Muscle layer of colon (tissue), 2 donors: ENCODE measurements around the gene ZSWIM1.
A peak's percentile ranks its signal among the peaks of the same experiment; 100 is the strongest.
"Not testable (repeated sequence)": the region's sequence is repeated elsewhere in the genome, so short reads cannot be mapped to it uniquely, and the experiment has no call there.

ENCODE experiments used
- H3K27ac ChIP-seq: one replicate; pipeline ENCODE4 v1.7.0; 2013; ENCODE audit warnings: low read depth, mild to moderate bottlenecking, low read length, moderate library complexity
- H3K27me3 ChIP-seq, 2 donors: one replicate each; pipeline ENCODE4 v1.7.0; 2013; ENCODE audit warnings: low read length in 2 of 2, mild to moderate bottlenecking in 2 of 2; ENCODE audit not compliant: insufficient read depth in 2 of 2, control insufficient read depth in 1 of 2
- H3K36me3 ChIP-seq: one replicate; pipeline ENCODE4 v1.7.0; 2013; ENCODE audit warnings: mild to moderate bottlenecking, low read length; ENCODE audit not compliant: insufficient read depth
- H3K4me1 ChIP-seq: one replicate; pipeline ENCODE4 v1.7.0; 2013; ENCODE audit warnings: mild to moderate bottlenecking, low read length; ENCODE audit not compliant: insufficient read depth
- H3K4me3 ChIP-seq, 2 donors: one replicate each; pipeline ENCODE4 v1.7.0; 2013; ENCODE audit warnings: low read length in 2 of 2, low read depth in 1 of 2, mild to moderate bottlenecking in 1 of 2, moderate library complexity in 1 of 2
- H3K9ac ChIP-seq: one replicate; pipeline ENCODE4 v1.7.0; 2013; ENCODE audit warnings: low read length
- H3K9me3 ChIP-seq: one replicate; pipeline ENCODE4 v1.7.0; 2013; ENCODE audit warnings: mild to moderate bottlenecking, low read length
- donor health status: abdominal sarcoma.
- donor health status: Adenocarcinoma of cecum.

Gene ZSWIM1

GRCh38 chr20:45874104-45874481, 6.9 kb upstream of the ZSWIM1 start:
- not testable (repeated sequence) for H3K9ac ChIP-seq, H3K4me1 ChIP-seq, H3K9me3 ChIP-seq, H3K27ac ChIP-seq, H3K4me3 ChIP-seq, H3K27me3 ChIP-seq
- peaks cover 20% of the 10 kb centered on the region for H3K36me3 ChIP-seq

- Histone ChIP-seq H3K36me3 (peaks cover 20% of the 10 kb centered on the region), H3K27ac (no peak overlapping the region)
Measured at GRCh38 chr20:45874576-45874975, 6.5 kb upstream of the ZSWIM1 start.

GRCh38 chr20:45878076-45878761, 2.8 kb upstream of the ZSWIM1 start:
- no peak overlapping the region for H3K9ac ChIP-seq
- H3K4me1 ChIP-seq: peaks cover 5% of the 10 kb centered on the region
- no peak overlapping the region for H3K4me3 ChIP-seq
- H3K36me3 ChIP-seq: peaks cover 33% of the 10 kb centered on the region
- H3K9me3 ChIP-seq: no peaks in the 10 kb centered on the region
- H3K27ac ChIP-seq: no peak overlapping the region
- H3K27me3 ChIP-seq: no peaks in the 10 kb centered on the region

More at GRCh38 chr20:45874576-45874975, 6.5 kb upstream of the ZSWIM1 start:
- Histone ChIP-seq H3K4me3 (no peak overlapping the region), H3K9me3 (no peaks in the 10 kb centered on the region), H3K4me1 (no peaks in the 10 kb centered on the region), H3K27me3 (no peaks in the 10 kb centered on the region), H3K9ac (no peak overlapping the region)

- no peaks in the 10 kb centered on the region for H3K27me3 ChIP-seq
- H3K27ac ChIP-seq: no peak overlapping the region
- no peak overlapping the region for H3K4me3 ChIP-seq
- H3K9me3 ChIP-seq: no peaks in the 10 kb centered on the region
- no peak overlapping the region for H3K9ac ChIP-seq
- peaks cover 5% of the 10 kb centered on the region for H3K4me1 ChIP-seq
- H3K36me3 ChIP-seq: peaks cover 35% of the 10 kb centered on the region
Measured at GRCh38 chr20:45882469-45883099, 1.6 kb downstream of the ZSWIM1 start.

GRCh38 chr20:45883100-45883469, 2.1 kb downstream of the ZSWIM1 start:
- H3K4me1 ChIP-seq: peaks cover 5% of the 10 kb centered on the region
- H3K27ac ChIP-seq: no peak overlapping the region
- H3K9me3 ChIP-seq: no peaks in the 10 kb centered on the region
- H3K4me3 ChIP-seq: no peak overlapping the region
- H3K36me3 ChIP-seq: peaks cover 30% of the 10 kb centered on the region
- H3K9ac ChIP-seq: no peak overlapping the region
- H3K27me3 ChIP-seq: no peaks in the 10 kb centered on the region

- Histone ChIP-seq H3K36me3 (peaks cover 35% of the 10 kb centered on the region), H3K27me3 (no peaks in the 10 kb centered on the region), H3K4me3 (no peak overlapping the region), H3K9ac (no peak overlapping the region), H3K27ac (no peak overlapping the region), H3K4me1 (peaks cover 13% of the 10 kb centered on the region), H3K9me3 (no peaks in the 10 kb centered on the region)
Measured at GRCh38 chr20:45886590-45887345, 5.7 kb downstream of the ZSWIM1 start.

GRCh38 chr20:45887346-45887715, 6.3 kb downstream of the ZSWIM1 start, which contains the start of gene SPATA25:
Gene SPATA25 (minus strand): TSS chr20:45887622. CDS start chr20:45887590, 32 bp downstream.
- Histone ChIP-seq H3K4me3 (no peak within 1 kb of the TSS), H3K27me3 (no peaks in the 10 kb centered on the region), H3K9me3 (no peaks in the 10 kb centered on the region), H3K4me1 (peaks cover 14% of the 10 kb centered on the region), H3K27ac (no peak within 1 kb of the TSS), H3K36me3 (peaks cover 32% of the 10 kb centered on the region), H3K9ac (no peak within 1 kb of the TSS)

DNA sequence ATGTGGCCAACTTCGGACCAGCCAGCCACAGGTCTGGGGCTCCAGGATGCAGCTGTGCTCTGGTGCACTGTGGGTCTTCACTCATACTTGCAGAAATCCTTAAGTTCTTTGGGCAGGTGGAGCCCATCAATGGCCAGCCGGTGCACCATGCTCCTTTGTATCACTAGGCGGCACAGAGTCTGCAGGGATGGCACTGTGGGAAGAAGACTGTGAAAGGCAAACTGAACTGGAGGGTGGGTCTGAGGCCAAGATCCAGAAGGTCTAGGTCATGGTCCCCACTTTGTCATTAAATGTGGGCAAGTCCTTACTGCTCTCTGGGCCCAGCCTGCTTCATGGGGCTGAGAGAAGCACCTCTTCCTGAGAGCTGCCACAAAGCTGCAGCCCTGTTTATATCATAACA, 7.7 kb downstream of the ZSWIM1 start:
- Histone ChIP-seq H3K36me3 (peaks cover 30% of the 10 kb centered on the region), H3K27me3 (no peaks in the 10 kb centered on the region), H3K4me1 (peaks cover 23% of the 10 kb centered on the region)

DNA sequence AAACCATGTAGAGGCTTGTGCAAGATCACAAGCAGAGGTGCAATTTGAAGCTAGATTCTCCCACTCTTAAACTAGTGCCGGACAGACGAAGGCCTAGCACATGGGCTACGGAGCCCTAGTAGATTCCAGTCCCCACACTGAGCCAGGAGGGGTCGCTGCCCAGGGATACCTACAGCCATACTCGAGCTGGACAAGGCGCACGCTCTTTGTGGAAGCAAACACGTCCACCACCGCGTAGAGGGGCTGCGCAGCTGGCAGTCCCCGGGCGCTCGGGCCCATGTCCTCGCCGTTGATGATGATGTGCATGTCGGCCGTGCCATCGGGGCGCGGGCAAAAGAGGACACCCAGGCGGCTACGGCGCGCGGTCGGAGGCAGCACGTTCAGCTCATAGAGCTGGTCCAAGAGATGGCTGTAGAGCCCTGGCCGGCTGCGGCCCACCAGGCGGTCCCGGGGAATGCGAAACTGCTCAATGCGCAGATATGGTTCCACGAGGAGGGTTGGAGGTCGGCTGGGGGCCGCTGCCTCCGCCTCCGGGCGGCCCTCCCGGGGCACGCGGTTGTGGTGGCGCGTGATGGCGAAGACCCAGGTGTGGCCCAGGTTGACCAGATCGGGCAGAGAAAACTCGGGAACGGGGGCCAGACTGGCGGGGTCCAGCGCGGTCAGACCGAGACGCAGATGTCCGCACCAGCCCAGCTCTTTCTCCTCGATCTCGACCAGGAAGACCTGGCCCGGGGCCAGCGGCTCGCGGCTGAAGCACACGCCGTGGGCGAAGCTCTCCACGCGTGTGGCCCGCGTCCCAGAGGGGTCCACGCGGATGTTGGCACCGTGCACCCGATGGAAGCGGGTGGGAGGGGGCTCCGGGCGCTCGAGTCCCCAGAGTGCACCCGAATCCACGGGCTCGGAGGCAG, 9.3 kb downstream of the ZSWIM1 start:
- Histone ChIP-seq H3K9me3 (no peaks in the 10 kb centered on the region), H3K27me3 (no peaks in the 10 kb centered on the region), H3K9ac (peak overlapping the region; percentile 68), H3K36me3 (peaks cover 38% of the 10 kb centered on the region), H3K27ac (peak overlapping the region; percentile 99), H3K4me3 (peak overlapping the region; percentile 66 to 90), H3K4me1 (peaks cover 23% of the 10 kb centered on the region)

More for the DNA sequence above, 7.7 kb downstream of the ZSWIM1 start:
- H3K9ac ChIP-seq: no peak overlapping the region
- H3K4me3 ChIP-seq: no peak overlapping the region
- H3K27ac ChIP-seq: no peak overlapping the region
- H3K9me3 ChIP-seq: no peaks in the 10 kb centered on the region

GRCh38 chr20:45890985-45891983, 10.3 kb downstream of the ZSWIM1 start, which contains the start of the genes CTSA and NEURL2:
Gene CTSA (plus strand): TSS chr20:45891335. CDS start chr20:45891569, 234 bp downstream.
Gene NEURL2 (minus strand): TSS chr20:45891208. CDS start chr20:45890991, 217 bp downstream.
- Histone ChIP-seq H3K27me3 (no peaks in the 10 kb centered on the region), H3K4me3 (peak within 1 kb of the TSS; percentile 66 to 90), H3K9me3 (no peaks in the 10 kb centered on the region), H3K4me1 (peaks cover 23% of the 10 kb centered on the region), H3K36me3 (peaks cover 38% of the 10 kb centered on the region), H3K9ac (peak within 1 kb of the TSS; percentile 68), H3K27ac (peak within 1 kb of the TSS; percentile 99)
